HepG2 (cell line): ENCODE results near the gene NES. TPM values are rescaled to one million over a fixed set of nuclear protein-coding genes. Genes with fewer than 3 reads are reported as not detected.

Experiments used
- ATAC-seq: fragments of 200-7000 bp; cut with Tn5 transposase; 3 replicates; pipeline ENCODE4 v1.9.1; 2020; ENCODE audit warnings: mild to moderate bottlenecking, moderate library complexity
- BruUV-seq: library from RNA; stranded (reverse); fragments of 400-500 nt; replicated peaks from 2 replicates; lab custom pipeline; 2021; lab: Mats Ljungman, UMichigan
- CTCF ChIA-PET: fragments of 300-600 bp; formaldehyde crosslinking; extraction: SDS; loops from one replicate; lab custom pipeline; 2021; ENCODE audit warnings: low total read pairs, inconsistent platforms, low intra/inter-chr PET ratio; lab: Yijun Ruan, JAX
- POLR2A ChIA-PET: fragments of 350-600 bp; sonication (Branson Sonifier 250); formaldehyde crosslinking; loops from one replicate; lab custom pipeline; 2020; ENCODE audit warnings: antibody characterized with exemption, inconsistent platforms; lab: Yijun Ruan, JAX
- DNase-seq: peaks from one replicate; pipeline ENCODE4 v3.0.0-alpha.2; 2015; ENCODE audit warnings: low spot score
- FAIRE-seq: peaks from 3 replicates; lab custom pipeline; 2011; peaks lifted over from hg19 to GRCh38; lab: Jason Lieb, UNC
- H2AFZ ChIP-seq: one replicate; pipeline ENCODE4 v1.6.1; 2011; ENCODE audit warnings: low read length, inconsistent platforms
- H3K27ac ChIP-seq: fragments of 300-600 bp; 3 replicates; pipeline ENCODE4 v1.8.0; 2011; ENCODE audit warnings: mixed run types, mild to moderate bottlenecking, mixed read lengths, low read length, inconsistent platforms; ENCODE audit not compliant: insufficient read depth; ENCODE audit errors: extremely low read length
- H3K27me3 ChIP-seq, 2 experiments: fragments of 200-600 bp in 1 of 2; 2 replicates in 1 of 2; 3 replicates in 1 of 2; pipeline versions ENCODE4 v1.6.0 to v1.8.0; 2011; ENCODE audit warnings: low read length in 2 of 2, mild to moderate bottlenecking in 2 of 2, moderate library complexity in 2 of 2, inconsistent platforms in 1 of 2; ENCODE audit not compliant: insufficient read depth in 2 of 2, control insufficient read depth in 1 of 2
- H3K36me3 ChIP-seq, 2 experiments: fragments of 200-600 bp in 1 of 2; replicated peaks in 1 of 2; 2 replicates in 1 of 2; 3 replicates in 1 of 2; pipeline versions ENCODE4 v1.5.1 to v1.8.0; 2011; ENCODE audit warnings: low read length in 2 of 2, inconsistent platforms in 1 of 2; ENCODE audit not compliant: insufficient read depth in 2 of 2, control insufficient read depth in 1 of 2
- H3K4me1 ChIP-seq: 2 replicates; pipeline ENCODE4 v1.5.1; 2012; ENCODE audit warnings: low read length, inconsistent platforms; ENCODE audit not compliant: insufficient read depth
- H3K4me2 ChIP-seq: 2 replicates; pipeline ENCODE4 v1.6.0; 2011; ENCODE audit warnings: low read depth, low read length, inconsistent platforms
- H3K4me3 ChIP-seq, 3 experiments: fragments of 200-600 bp in 1 of 3; sonication (generic), shearing (Covaris generic) in 1 of 3; replicated peaks in 1 of 3; 2 replicates each; pipeline ENCODE4 v1.5.1; 2011 to 2016; ENCODE audit warnings: low read length in 3 of 3, inconsistent platforms in 2 of 3, low read depth in 2 of 3, mild to moderate bottlenecking in 2 of 3, control low read depth in 1 of 3, mixed read lengths in 1 of 3; ENCODE audit not compliant: insufficient read depth in 1 of 3
- H3K79me2 ChIP-seq: one replicate; pipeline ENCODE4 v1.6.1; 2011; ENCODE audit warnings: low read length, inconsistent platforms; ENCODE audit not compliant: insufficient read depth
- H3K9ac ChIP-seq: 2 replicates; pipeline ENCODE4 v1.6.0; 2011; ENCODE audit warnings: mild to moderate bottlenecking, low read depth, low read length, inconsistent platforms; ENCODE audit not compliant: insufficient read depth
- H3K9me3 ChIP-seq: 2 replicates; pipeline ENCODE4 v1.5.1; 2012; ENCODE audit warnings: mild to moderate bottlenecking, low read length
- H4K20me1 ChIP-seq: 2 replicates; pipeline ENCODE4 v1.6.0; 2011; ENCODE audit warnings: inconsistent platforms, mild to moderate bottlenecking, low read length, moderate library complexity; ENCODE audit not compliant: insufficient read depth
- ASH2L ChIP-seq: fragments of 300-600, 200-600 bp; sonication (generic); IDR thresholded peaks from 2 replicates; pipeline ENCODE4 v1.7.0; 2017; ENCODE audit warnings: low read depth, mild to moderate bottlenecking, moderate library complexity, mixed read lengths, low read length; ENCODE audit not compliant: insufficient read length
- BORCS8-MEF2B ChIP-seq: sonication (generic); formaldehyde crosslinking; IDR thresholded peaks from 2 replicates; pipeline ENCODE4 v1.8.0; 2022; ENCODE audit warnings: mild to moderate bottlenecking, missing genetic modification reagents
- BRD4 ChIP-seq: sonication (generic); formaldehyde crosslinking; IDR thresholded peaks from 2 replicates; pipeline ENCODE4 v1.4.0; 2020; ENCODE audit warnings: missing genetic modification reagents
- CTCF ChIP-seq: sonication (generic); formaldehyde crosslinking; IDR thresholded peaks from 2 replicates; pipeline ENCODE4 v1.5.0; 2020; ENCODE audit warnings: mild to moderate bottlenecking, missing genetic modification reagents, moderate library complexity
- HMGXB4 ChIP-seq, 2 experiments: sonication (generic) in 1 of 2; formaldehyde crosslinking in 1 of 2; IDR thresholded peaks; 2 replicates each; pipeline versions ENCODE4 v1.4.0 to v1.6.1; 2018 to 2020; ENCODE audit warnings: missing genetic modification reagents in 2 of 2, borderline replicate concordance in 1 of 2, low read depth in 1 of 2, mild to moderate bottlenecking in 1 of 2, missing biosample characterization in 1 of 2
- PATZ1 ChIP-seq: sonication (generic); formaldehyde crosslinking; IDR thresholded peaks from 2 replicates; pipeline ENCODE4 v1.4.0; 2020; ENCODE audit warnings: missing genetic modification reagents
- PITX1 ChIP-seq: sonication (generic); formaldehyde crosslinking; IDR thresholded peaks from 2 replicates; pipeline ENCODE4 v1.5.1; 2020; ENCODE audit warnings: mild to moderate bottlenecking, missing genetic modification reagents
- RAD21 ChIP-seq: fragments of 450-650 bp; formaldehyde crosslinking; IDR thresholded peaks from 2 replicates; pipeline ENCODE4 v1.5.0; 2020; ENCODE audit warnings: mild to moderate bottlenecking
- SKIL ChIP-seq: sonication (generic); formaldehyde crosslinking; IDR thresholded peaks from 2 replicates; pipeline ENCODE4 v1.8.0; 2022; ENCODE audit warnings: missing genetic modification reagents, mild to moderate bottlenecking, moderate library complexity, borderline replicate concordance
- STAG1 ChIP-seq: sonication (generic); formaldehyde crosslinking; IDR thresholded peaks from 2 replicates; pipeline ENCODE4 v1.4.0; 2020; ENCODE audit warnings: missing genetic modification reagents
- XRCC5 ChIP-seq: fragments of 200-400 bp; formaldehyde crosslinking; optimal IDR thresholded peaks from 2 replicates; pipeline ENCODE3; 2017; ENCODE audit warnings: mild to moderate bottlenecking, low read length
- ZBTB42 ChIP-seq: sonication (generic); formaldehyde crosslinking; IDR thresholded peaks from 2 replicates; pipeline ENCODE4 v1.5.0; 2020; ENCODE audit warnings: mild to moderate bottlenecking, missing genetic modification reagents
- ZNF326 ChIP-seq: sonication (generic); formaldehyde crosslinking; IDR thresholded peaks from 2 replicates; pipeline ENCODE4 v1.4.0; 2020; ENCODE audit warnings: missing genetic modification reagents, borderline replicate concordance
- ZNF547 ChIP-seq: sonication (generic); formaldehyde crosslinking; IDR thresholded peaks from 2 replicates; pipeline ENCODE4 v1.5.1; 2020; ENCODE audit warnings: mild to moderate bottlenecking, missing genetic modification reagents
- ZNF768 ChIP-seq: sonication (generic); formaldehyde crosslinking; IDR thresholded peaks from 2 replicates; pipeline ENCODE4 v1.4.0; 2020; ENCODE audit warnings: missing genetic modification reagents
- ZSCAN25 ChIP-seq: sonication (generic); formaldehyde crosslinking; IDR thresholded peaks from 2 replicates; pipeline ENCODE4 v1.8.0; 2022; ENCODE audit warnings: mild to moderate bottlenecking, missing genetic modification reagents
- WGBS: methylation state at CpG from one replicate; pipeline ENCODE4 v1.1.6; 2017; ENCODE audit warnings: low lambda C conversion rate; 5-methylcytosine and 5-hydroxymethylcytosine counted together
- in situ Hi-C: cut with HindIII; loops from 2 replicates; pipeline ENCODE4 v1.10.0; 2017; ENCODE audit warnings: low pct_unique_long_range_greater_than_20kb; ENCODE audit not compliant: extremely low pct_ligation_motif_present
- intact Hi-C: fragments of 100-400 bp; cut with micrococcal nuclease; formaldehyde crosslinking; loops from one replicate; pipeline ENCODE4 v1.10.0; 2022; ENCODE audit not compliant: unreplicated experiment
- polyA plus RNA-seq, 8 experiments: library from polyadenylated mRNA; depleted of rRNA in 3 of 8; stranded (reverse) in 7 of 8; unstranded in 1 of 8; fragments of >200 nt; fragmentation: Illumina TruSeq in 4 of 8; extraction: Trizol in 4 of 8; gene quantifications; 2 replicates each; pipeline versions ENCODE4 v1.2.1 to v1.2.3, GENCODE V29; 2011 to 2016; ENCODE audit warnings: low read depth in 4 of 8, missing spikeins in 1 of 8, mixed read lengths in 1 of 8; ENCODE audit not compliant: insufficient read depth in 1 of 8
- total RNA-seq, 5 experiments: library from RNA; depleted of rRNA; stranded (reverse); fragments of >200 nt; fragmentation: Illumina TruSeq; extraction: Trizol; gene quantifications; 2 replicates each; pipeline ENCODE4 v1.2.3, GENCODE V29; 2016; ENCODE audit warnings: low read depth in 1 of 5

Gene NES
- total and polyA plus RNA-seq, 2 of the 13 experiments (the other 11 are each of a cell fraction or from before 2014, with no cell fraction given), result 1.7 to 16.6 TPM

- ATAC-seq, result peak; percentile 48
- BruUV-seq, result no TSS peak
- Histone ChIP-seq H4K20me1 (no peaks in the 10 kb centered on the region), H2AFZ (no peak overlapping the region), H3K79me2 (no peaks in the 10 kb centered on the region), H3K27ac (no peak overlapping the region), H3K9ac (no peak overlapping the region), H3K27me3 (peaks cover 13 to 40% of the 10 kb centered on the region in 2 experiments), H3K4me1 (peaks cover 34% of the 10 kb centered on the region), H3K36me3 (no peaks in the 10 kb centered on the region), H3K4me3 (peak overlapping the region; percentile 43 to 69 (median 44); a peak in 5 of 6 replicates), H3K9me3 (no peaks in the 10 kb centered on the region), H3K4me2 (peak overlapping the region; percentile 88)
- intact Hi-C loops (loop anchor here (1.0 to 2.0 kb wide), 2 partner anchors 32 to 51 kb away; partner anchors contain the start of gene NES), in situ Hi-C loops (no loop called here)
- 3% methylated on average over 15 of the region's 45 CpGs for WGBS
- FAIRE-seq, result no peak
- DNase-seq, result no peak
- ChIA-PET CTCF (interaction anchor here (2.2 to 3.0 kb wide), 4 partner anchors 32 to 100 kb away, joined by 9 to 18 read pairs (median 10); partner anchors contain the start of gene NES), POLR2A (interaction anchor here (2.1 kb wide), 1 partner anchor 36 kb away, joined by 7 read pairs; no protein-coding TSS in a partner anchor)
- peak; percentile 38 for TF ChIP-seq PATZ1 (CRISPR knock-in tag)
- TF ChIP-seq ZNF547 (CRISPR knock-in tag), result no peak
- no peak for TF ChIP-seq ASH2L
- peak in 1 of 2 experiments; percentile 47; a peak in 2 of 4 replicates for TF ChIP-seq HMGXB4 (CRISPR knock-in tag; IDR thresholded peaks at IDR 0.05; ENCODE audit: borderline replicate concordance in 1 of 2, low read depth in 1 of 2)
- TF ChIP-seq ZNF326 (CRISPR knock-in tag), result no peak
- peak; percentile 79 for TF ChIP-seq CTCF (CRISPR knock-in tag)
- peak; percentile 56 for TF ChIP-seq STAG1
- TF ChIP-seq SKIL (CRISPR knock-in tag), result 0 out of 2 replicates have a peak, but pooled peaks have one; percentile 32
- TF ChIP-seq BORCS8-MEF2B (CRISPR knock-in tag), result no peak
- no peak for TF ChIP-seq BRD4 (CRISPR knock-in tag)
- TF ChIP-seq ZSCAN25 (CRISPR knock-in tag), result no peak
- TF ChIP-seq XRCC5, result peak; percentile 31
- TF ChIP-seq ZBTB42 (CRISPR knock-in tag), result no peak
- peak; percentile 57; the same call in 1 of the 2 replicates for TF ChIP-seq PITX1 (CRISPR knock-in tag)
- peak; percentile 48; the same call in 1 of the 2 replicates for TF ChIP-seq RAD21 (CRISPR knock-in tag)
- TF ChIP-seq ZNF768 (CRISPR knock-in tag), result no peak
These were observed 51.6 kb downstream of the NES start for GRCh38 chr1:156625436-156626078.
